ENCODE data around the gene PTPA.

Gene PTPA

DNA sequence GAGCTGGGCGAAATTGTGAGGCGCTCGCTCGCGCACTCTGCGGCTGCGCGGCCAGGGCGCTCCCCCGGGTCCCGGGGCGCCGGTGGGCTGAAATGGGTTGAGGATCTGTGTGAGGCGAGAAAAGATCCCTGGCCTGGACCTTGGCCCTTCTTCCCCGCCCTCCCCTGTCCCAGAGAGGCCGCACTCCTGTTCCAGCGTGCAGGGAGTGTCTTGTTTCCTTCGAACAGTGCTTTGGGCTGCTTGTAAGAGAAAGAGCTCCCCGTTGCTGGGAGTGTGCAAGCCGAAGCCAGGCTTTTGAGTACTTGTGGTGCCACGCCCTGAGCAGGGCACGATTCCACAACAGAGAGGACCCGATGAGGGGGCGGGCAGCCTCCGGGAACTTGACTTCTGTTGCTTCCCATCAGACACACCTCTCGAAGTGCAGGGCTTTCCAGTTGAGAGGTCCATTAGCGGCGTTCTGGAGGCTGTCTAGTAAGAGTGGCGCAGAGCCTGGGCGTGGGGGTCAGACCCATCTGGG, 29.8 kb upstream of the PTPA start:
- no peak for TF ChIP-seq EZH2phosphoT487 (conservative IDR thresholded peaks at IDR 0.05; ENCODE audit: low read length)
- H3K4me2 ChIP-seq (ENCODE audit: low read depth, low read length, poor library complexity, severe bottlenecking) = peak overlapping the region; percentile 88
- H3K9me2 ChIP-seq (replicated peaks; ENCODE audit: insufficient read depth, low read length) = no peaks in the 10 kb centered on the region
- no peaks in the 10 kb centered on the region for H3K36me3 ChIP-seq (ENCODE audit: low read length)
- H3K27ac ChIP-seq (ENCODE audit: low read depth, low read length) = no peak overlapping the region; the same call in 1 of the 2 replicates
- H3K79me2 ChIP-seq (ENCODE audit: insufficient read depth, low read length) = peaks cover 26% of the 10 kb centered on the region
- H3K9ac ChIP-seq (ENCODE audit: low read length) = peak overlapping the region; percentile 82
- H2AFZ ChIP-seq (ENCODE audit: low read depth, low read length, severe bottlenecking) = peak overlapping the region; percentile 78
- H3K9me3 ChIP-seq (ENCODE audit: insufficient read depth, low read length) = no peaks in the 10 kb centered on the region
- no peaks in the 10 kb centered on the region for H4K20me1 ChIP-seq (ENCODE audit: low read depth, low read length)
- H3F3A ChIP-seq (ENCODE audit: insufficient read depth) = no peaks in the 10 kb centered on the region
- no peaks in the 10 kb centered on the region for H3K27me3 ChIP-seq (ENCODE audit: low read length)
- H3K4me3 ChIP-seq (ENCODE audit: insufficient read depth, low read length, poor library complexity, severe bottlenecking) = peak overlapping the region; percentile 81

DNA sequence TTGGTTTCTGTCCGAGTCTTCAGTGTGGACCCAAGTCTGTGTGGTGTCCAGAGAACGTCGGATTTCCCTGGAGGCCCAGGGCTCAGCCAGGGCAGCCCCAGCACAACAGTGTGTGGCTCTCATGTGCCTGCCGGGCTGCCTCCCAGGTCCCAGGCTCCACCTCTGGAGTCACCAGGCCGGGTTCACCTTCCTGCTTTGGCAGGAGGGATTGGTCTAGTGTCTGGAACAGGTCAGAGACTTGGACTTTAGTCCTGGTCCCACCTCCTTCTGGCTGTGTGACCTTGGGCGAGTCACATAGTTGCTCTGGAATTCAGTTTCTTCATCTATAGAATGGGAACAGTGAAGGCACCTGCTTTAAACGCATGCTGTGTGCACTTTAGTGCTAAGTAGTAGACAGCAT, 27.1 kb upstream of the PTPA start:
- TF ChIP-seq, protein P1, sequence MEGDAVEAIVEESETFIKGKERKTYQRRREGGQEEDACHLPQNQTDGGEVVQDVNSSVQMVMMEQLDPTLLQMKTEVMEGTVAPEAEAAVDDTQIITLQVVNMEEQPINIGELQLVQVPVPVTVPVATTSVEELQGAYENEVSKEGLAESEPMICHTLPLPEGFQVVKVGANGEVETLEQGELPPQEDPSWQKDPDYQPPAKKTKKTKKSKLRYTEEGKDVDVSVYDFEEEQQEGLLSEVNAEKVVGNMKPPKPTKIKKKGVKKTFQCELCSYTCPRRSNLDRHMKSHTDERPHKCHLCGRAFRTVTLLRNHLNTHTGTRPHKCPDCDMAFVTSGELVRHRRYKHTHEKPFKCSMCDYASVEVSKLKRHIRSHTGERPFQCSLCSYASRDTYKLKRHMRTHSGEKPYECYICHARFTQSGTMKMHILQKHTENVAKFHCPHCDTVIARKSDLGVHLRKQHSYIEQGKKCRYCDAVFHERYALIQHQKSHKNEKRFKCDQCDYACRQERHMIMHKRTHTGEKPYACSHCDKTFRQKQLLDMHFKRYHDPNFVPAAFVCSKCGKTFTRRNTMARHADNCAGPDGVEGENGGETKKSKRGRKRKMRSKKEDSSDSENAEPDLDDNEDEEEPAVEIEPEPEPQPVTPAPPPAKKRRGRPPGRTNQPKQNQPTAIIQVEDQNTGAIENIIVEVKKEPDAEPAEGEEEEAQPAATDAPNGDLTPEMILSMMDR (IDR thresholded peaks at IDR 0.05; ENCODE audit: insufficient read depth, low read length, poor library complexity, severe bottlenecking) = no peak
- no peak for TF ChIP-seq EZH2phosphoT487 (conservative IDR thresholded peaks at IDR 0.05; ENCODE audit: low read length)

DNA sequence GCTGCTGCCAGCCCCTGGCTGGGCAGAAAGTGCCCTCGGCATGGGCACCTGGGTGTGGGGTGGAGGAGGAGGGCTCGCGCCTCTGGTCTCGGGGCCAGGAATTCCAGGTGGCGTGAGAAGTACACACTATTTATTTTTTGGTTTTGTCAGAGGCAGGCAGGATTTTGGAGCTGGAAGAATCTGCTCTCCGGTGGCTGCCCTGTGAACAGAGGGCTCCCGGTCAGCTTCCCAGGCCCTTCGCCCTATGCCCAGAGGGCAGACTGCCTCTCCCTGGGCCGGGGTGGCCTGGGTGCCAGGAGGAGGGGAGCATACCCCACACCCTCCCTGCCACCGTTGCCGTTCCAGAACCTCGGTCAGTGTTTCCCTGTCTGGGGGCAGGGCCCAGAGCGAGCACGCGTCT, 22.0 kb upstream of the PTPA start:
- H3K79me2 ChIP-seq (ENCODE audit: insufficient read depth, low read length) = no peaks in the 10 kb centered on the region
- H3K9me2 ChIP-seq (replicated peaks; ENCODE audit: insufficient read depth, low read length) = no peaks in the 10 kb centered on the region
- no peak overlapping the region for H3K9ac ChIP-seq (ENCODE audit: low read length)
- no peak overlapping the region for H3K4me2 ChIP-seq (ENCODE audit: low read depth, low read length, poor library complexity, severe bottlenecking)
- no peak overlapping the region for H3K4me3 ChIP-seq (ENCODE audit: insufficient read depth, low read length, poor library complexity, severe bottlenecking)
- H3K27ac ChIP-seq (ENCODE audit: low read depth, low read length) = no peak overlapping the region
- no peak for TF ChIP-seq EZH2phosphoT487 (conservative IDR thresholded peaks at IDR 0.05; ENCODE audit: low read length)
- TF ChIP-seq, protein P1 (IDR thresholded peaks at IDR 0.05; ENCODE audit: insufficient read depth, low read length, poor library complexity, severe bottlenecking) = no peak
- no peaks in the 10 kb centered on the region for H3K9me3 ChIP-seq (ENCODE audit: insufficient read depth, low read length)
- no peaks in the 10 kb centered on the region for H3K27me3 ChIP-seq (ENCODE audit: low read length)
- no peaks in the 10 kb centered on the region for H4K20me1 ChIP-seq (ENCODE audit: low read depth, low read length)
- no peaks in the 10 kb centered on the region for H3K36me3 ChIP-seq (ENCODE audit: low read length)
- no peak overlapping the region for H2AFZ ChIP-seq (ENCODE audit: low read depth, low read length, severe bottlenecking)
- H3F3A ChIP-seq (ENCODE audit: insufficient read depth) = no peaks in the 10 kb centered on the region

More for the DNA sequence above, 27.1 kb upstream of the PTPA start:
- H3K9ac ChIP-seq (ENCODE audit: low read length) = no peak overlapping the region
- no peaks in the 10 kb centered on the region for H3K9me2 ChIP-seq (replicated peaks; ENCODE audit: insufficient read depth, low read length)
- H3K79me2 ChIP-seq (ENCODE audit: insufficient read depth, low read length) = peaks cover 26% of the 10 kb centered on the region
- no peaks in the 10 kb centered on the region for H3K9me3 ChIP-seq (ENCODE audit: insufficient read depth, low read length)
- H3K4me3 ChIP-seq (ENCODE audit: insufficient read depth, low read length, poor library complexity, severe bottlenecking) = no peak overlapping the region
- no peaks in the 10 kb centered on the region for H3K27me3 ChIP-seq (ENCODE audit: low read length)
- H3K4me2 ChIP-seq (ENCODE audit: low read depth, low read length, poor library complexity, severe bottlenecking) = no peak overlapping the region
- no peak overlapping the region for H2AFZ ChIP-seq (ENCODE audit: low read depth, low read length, severe bottlenecking)
- no peaks in the 10 kb centered on the region for H3K36me3 ChIP-seq (ENCODE audit: low read length)
- no peak overlapping the region for H3K27ac ChIP-seq (ENCODE audit: low read depth, low read length)
- H3F3A ChIP-seq (ENCODE audit: insufficient read depth) = no peaks in the 10 kb centered on the region
- no peaks in the 10 kb centered on the region for H4K20me1 ChIP-seq (ENCODE audit: low read depth, low read length)

DNA sequence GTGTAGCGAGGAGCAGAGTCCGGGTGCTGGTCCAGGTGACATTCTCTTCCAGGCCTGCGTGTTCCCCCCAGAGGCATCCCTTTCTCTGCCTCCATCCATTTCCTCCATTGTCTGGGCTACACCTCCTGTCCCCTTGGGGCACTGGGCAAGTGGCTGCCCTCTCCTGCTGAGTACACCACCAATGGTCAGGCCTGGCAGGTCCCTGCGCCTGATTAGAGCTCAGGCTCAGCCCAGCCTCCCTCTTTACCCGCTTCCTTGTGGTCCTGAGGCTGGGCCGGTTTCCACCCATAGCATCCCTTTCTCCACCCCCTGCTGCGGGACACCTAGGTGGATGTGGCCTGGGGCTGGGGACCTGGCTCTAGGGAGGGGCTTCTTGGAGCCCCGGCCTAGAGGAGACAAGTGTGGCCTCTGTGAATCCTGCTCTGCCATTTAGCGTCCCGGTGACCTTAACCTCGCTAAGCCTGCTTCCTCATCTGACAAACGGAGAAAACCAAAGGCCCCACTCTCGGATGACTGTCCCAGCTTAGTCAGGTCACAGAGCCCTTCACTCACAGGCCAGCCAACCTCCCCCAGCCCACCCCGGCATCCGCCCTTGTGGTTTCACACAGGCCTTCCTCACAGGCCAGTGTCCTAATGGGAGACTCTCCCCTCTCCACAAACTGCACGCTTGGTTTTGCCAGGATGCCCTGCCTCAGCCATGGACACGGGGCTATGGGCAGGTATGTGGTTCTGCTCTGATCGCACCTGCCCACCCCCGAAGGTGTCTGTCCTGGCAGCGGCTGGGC, 17.4 kb upstream of the PTPA start:
- Histone ChIP-seq H3K27ac (ENCODE audit: low read depth, low read length) (no peak overlapping the region), H3F3A (ENCODE audit: insufficient read depth) (no peaks in the 10 kb centered on the region), H3K79me2 (ENCODE audit: insufficient read depth, low read length) (no peaks in the 10 kb centered on the region), H3K4me2 (ENCODE audit: low read depth, low read length, poor library complexity, severe bottlenecking) (no peak overlapping the region), H3K9me2 (replicated peaks; ENCODE audit: insufficient read depth, low read length) (no peaks in the 10 kb centered on the region), H3K4me3 (ENCODE audit: insufficient read depth, low read length, poor library complexity, severe bottlenecking) (no peak overlapping the region), H3K36me3 (ENCODE audit: low read length) (no peaks in the 10 kb centered on the region), H3K27me3 (ENCODE audit: low read length) (no peaks in the 10 kb centered on the region), H2AFZ (ENCODE audit: low read depth, low read length, severe bottlenecking) (no peak overlapping the region), H4K20me1 (ENCODE audit: low read depth, low read length) (no peaks in the 10 kb centered on the region), H3K9ac (ENCODE audit: low read length) (no peak overlapping the region), H3K9me3 (ENCODE audit: insufficient read depth, low read length) (no peaks in the 10 kb centered on the region)
- TF ChIP-seq, protein P1 (IDR thresholded peaks at IDR 0.05; ENCODE audit: insufficient read depth, low read length, poor library complexity, severe bottlenecking) = no peak
- no peak for TF ChIP-seq EZH2phosphoT487 (conservative IDR thresholded peaks at IDR 0.05; ENCODE audit: low read length)

All from SU-DHL-6 (cell line).